HEK293 (cell line): ENCODE data around the gene PRSS53.

Source experiments
- CTCF ChIA-PET: fragments of 350-600 bp; formaldehyde crosslinking; extraction: SDS; loops from one replicate; lab custom pipeline; 2021; ENCODE audit warnings: antibody characterized with exemption; lab: Yijun Ruan, JAX
- POLR2A ChIA-PET: fragments of 300-600 bp; formaldehyde crosslinking; extraction: SDS; loops from one replicate; lab custom pipeline; 2020; ENCODE audit warnings: antibody characterized with exemption, inconsistent platforms; lab: Yijun Ruan, JAX
- H3K27ac ChIP-seq: fragments of 200-500 bp; sonication (Bioruptor generic); 2 replicates; pipeline ENCODE4 v1.5.1; 2014; ENCODE audit warnings: low read depth, low read length, control low read depth, inconsistent platforms; ENCODE audit errors: extremely low read depth
- H3K36me3 ChIP-seq, 2 experiments: fragments of 200-500 bp in 1 of 2; sonication (Bioruptor generic) in 1 of 2; 1 replicate in 1 of 2; 2 replicates in 1 of 2; pipeline ENCODE4 v1.5.1; 2014 to 2017; ENCODE audit warnings: inconsistent platforms in 2 of 2, low read length in 2 of 2; ENCODE audit not compliant: control insufficient read depth in 2 of 2, insufficient read depth in 1 of 2
- H3K4me1 ChIP-seq: fragments of 200-500 bp; sonication (Bioruptor generic); 2 replicates; pipeline ENCODE4 v1.5.1; 2014; ENCODE audit warnings: mild to moderate bottlenecking, low read length, inconsistent platforms; ENCODE audit not compliant: control insufficient read depth, insufficient read depth
- H3K4me3 ChIP-seq: 2 replicates; pipeline ENCODE4 v1.5.1; 2011; ENCODE audit warnings: low read depth, mild to moderate bottlenecking, control low read depth, low read length, moderate library complexity
- H3K9me3 ChIP-seq: fragments of 200-500 bp; sonication (Bioruptor generic); 2 replicates; pipeline ENCODE4 v1.5.1; 2014; ENCODE audit warnings: low read depth, low read length, inconsistent platforms; ENCODE audit not compliant: control insufficient read depth, insufficient read depth
- GLIS2 ChIP-seq: fragments of 450-650 bp; formaldehyde crosslinking; IDR thresholded peaks from 2 replicates; pipeline ENCODE4 v1.5.1; 2016; ENCODE audit warnings: missing biosample characterization, missing genetic modification characterization
- KLF8 ChIP-seq: fragments of 450-650 bp; formaldehyde crosslinking; IDR thresholded peaks from 2 replicates; pipeline ENCODE4 v1.5.1; 2016; ENCODE audit warnings: missing biosample characterization, missing genetic modification characterization
- MEIS1 ChIP-seq: sonication (generic); formaldehyde crosslinking; IDR thresholded peaks from 2 replicates; pipeline ENCODE4 v1.8.1; 2022; ENCODE audit warnings: missing genetic modification reagents, mild to moderate bottlenecking, borderline replicate concordance
- PATZ1 ChIP-seq: fragments of 450-650 bp; formaldehyde crosslinking; IDR thresholded peaks from 2 replicates; pipeline ENCODE4 v1.5.1; 2016; ENCODE audit warnings: missing biosample characterization, missing genetic modification characterization
- PRDM4 ChIP-seq: fragments of 450-650 bp; formaldehyde crosslinking; IDR thresholded peaks from 2 replicates; pipeline ENCODE4 v1.5.1; 2017; ENCODE audit warnings: missing biosample characterization, missing genetic modification characterization
- SALL2 ChIP-seq: fragments of 450-650 bp; formaldehyde crosslinking; IDR thresholded peaks from 2 replicates; pipeline ENCODE4 v1.5.0; 2017; ENCODE audit warnings: missing biosample characterization, mild to moderate bottlenecking, missing genetic modification characterization, borderline replicate concordance
- TSHZ1 ChIP-seq: fragments of 450-650 bp; formaldehyde crosslinking; IDR thresholded peaks from 2 replicates; pipeline ENCODE4 v1.5.1; 2016; ENCODE audit warnings: missing biosample characterization, missing genetic modification characterization, borderline replicate concordance
- ZBTB6 ChIP-seq: fragments of 450-650 bp; formaldehyde crosslinking; IDR thresholded peaks from 2 replicates; pipeline ENCODE4 v1.5.1; 2017; ENCODE audit warnings: missing biosample characterization, missing genetic modification characterization
- ZFP69B ChIP-seq: fragments of 450-650 bp; formaldehyde crosslinking; IDR thresholded peaks from 2 replicates; pipeline ENCODE4 v1.5.1; 2016; ENCODE audit warnings: missing biosample characterization, missing genetic modification characterization
- ZNF133 ChIP-seq: fragments of 450-650 bp; formaldehyde crosslinking; IDR thresholded peaks from 2 replicates; pipeline ENCODE4 v1.5.1; 2016; ENCODE audit warnings: missing biosample characterization, missing genetic modification characterization
- ZNF148 ChIP-seq: fragments of 450-650 bp; formaldehyde crosslinking; IDR thresholded peaks from 2 replicates; pipeline ENCODE4 v1.5.0; 2017; ENCODE audit warnings: missing biosample characterization, missing genetic modification characterization, borderline replicate concordance
- ZNF23 ChIP-seq: fragments of 450-650 bp; formaldehyde crosslinking; IDR thresholded peaks from 2 replicates; pipeline ENCODE4 v1.5.1; 2016; ENCODE audit warnings: missing biosample characterization, missing genetic modification characterization, borderline replicate concordance
- ZNF350 ChIP-seq: fragments of 450-650 bp; formaldehyde crosslinking; IDR thresholded peaks from 2 replicates; pipeline ENCODE4 v1.5.0; 2017; ENCODE audit warnings: missing biosample characterization, mild to moderate bottlenecking, missing genetic modification characterization
- ZNF510 ChIP-seq: fragments of 450-650 bp; formaldehyde crosslinking; IDR thresholded peaks from 2 replicates; pipeline ENCODE4 v1.5.1; 2018; ENCODE audit warnings: mild to moderate bottlenecking, missing genetic modification characterization, missing biosample characterization; ENCODE audit not compliant: insufficient replicate concordance
- ZNF701 ChIP-seq: fragments of 450-650 bp; formaldehyde crosslinking; IDR thresholded peaks from 2 replicates; pipeline ENCODE4 v1.5.1; 2016; ENCODE audit warnings: missing biosample characterization, missing genetic modification characterization
- ZNF768 ChIP-seq: fragments of 450-650 bp; formaldehyde crosslinking; IDR thresholded peaks from 2 replicates; pipeline ENCODE4 v1.5.1; 2018; ENCODE audit warnings: missing biosample characterization, mild to moderate bottlenecking, missing genetic modification characterization
- ZNF792 ChIP-seq: fragments of 450-650 bp; formaldehyde crosslinking; IDR thresholded peaks from 2 replicates; pipeline ENCODE4 v1.5.1; 2016; ENCODE audit warnings: missing biosample characterization, missing genetic modification characterization
- ZSCAN4 ChIP-seq: fragments of 450-650 bp; formaldehyde crosslinking; IDR thresholded peaks from 2 replicates; pipeline ENCODE4 v1.5.1; 2017; ENCODE audit warnings: missing biosample characterization, missing genetic modification characterization

The PRSS53 gene

GRCh38 chr16:31078597-31079341 lies 10.0 kb downstream of the PRSS53 start (continued):
- TF ChIP-seq ZNF701 (tag by site-specific recombination) (no peak), ZSCAN4 (tag by site-specific recombination) (no peak), PRDM4 (tag by site-specific recombination) (no peak), ZNF148 (tag by site-specific recombination) (no peak), ZNF510 (tag by site-specific recombination) (no peak)

GRCh38 chr16:31077592-31078396 lies 10.9 kb downstream of the PRSS53 start:
- Histone ChIP-seq H3K36me3 (peaks cover 0 to 68% of the 10 kb centered on the region in 2 experiments; a peak in 1 of 3 replicates), H3K27ac (no peak overlapping the region), H3K9me3 (no peaks in the 10 kb centered on the region), H3K4me1 (no peaks in the 10 kb centered on the region), H3K4me3 (no peak overlapping the region)
- ChIA-PET POLR2A (interaction anchor here (0.7 to 1.0 kb wide), 2 partner anchors 11 to 14 kb away, joined by 3 to 5 read pairs; partner anchors contain the start of gene PRSS53), CTCF (no interaction called here)
- TF ChIP-seq ZFP69B (tag by site-specific recombination), result no peak
- TF ChIP-seq ZNF350 (tag by site-specific recombination), result no peak
- no peak for TF ChIP-seq MEIS1
- TF ChIP-seq KLF8, result no peak
- TF ChIP-seq ZNF23 (tag by site-specific recombination), result no peak
- no peak for TF ChIP-seq PATZ1 (tag by site-specific recombination)
- TF ChIP-seq SALL2, result no peak
- no peak for TF ChIP-seq GLIS2 (tag by site-specific recombination)
- no peak for TF ChIP-seq TSHZ1 (tag by site-specific recombination)
- TF ChIP-seq ZBTB6, result no peak
- TF ChIP-seq ZNF133 (tag by site-specific recombination), result no peak
- no peak for TF ChIP-seq ZNF768 (tag by site-specific recombination)
- no peak for TF ChIP-seq ZNF792 (tag by site-specific recombination)
